ENCODE results near the gene ENPP6. TPM values are rescaled to one million over a fixed set of nuclear protein-coding genes. Genes with fewer than 3 reads are reported as not detected.

Gene ENPP6
- total RNA-seq, 1 experiment from 2014 or later, result not detected

DNA sequence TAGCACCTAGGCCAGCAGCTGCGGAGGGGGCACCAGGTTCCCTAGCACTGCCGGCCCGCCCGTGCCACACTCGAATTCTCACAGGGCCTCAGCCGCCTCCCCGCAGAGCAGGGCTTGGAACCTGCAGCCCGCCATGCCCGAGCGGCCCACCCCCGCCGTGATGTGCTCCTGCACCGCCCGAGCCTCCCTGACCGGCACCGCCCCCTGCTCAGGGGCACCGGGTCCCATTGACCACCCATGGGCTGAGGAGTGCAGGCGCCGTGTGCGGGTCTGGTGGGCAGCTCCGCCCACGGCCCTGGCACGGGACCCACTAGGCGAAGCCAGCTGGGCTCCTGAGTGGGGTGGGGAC is 35.4 kb upstream of the ENPP6 start:
- intact Hi-C loops (cut with micrococcal nuclease), result loop anchor here (10.0 kb wide), 1 partner anchor 778 kb away; no protein-coding TSS in a partner anchor
- POLR2A ChIA-PET, result no interaction called here
- BruUV-seq (replicated peaks), result no TSS peak
- no peak for DNase-seq (ENCODE audit: unreplicated experiment)
- no peaks in the 10 kb centered on the region for H3K9me3 Mint-ChIP-seq (ENCODE audit: unreplicated experiment)
- H3K36me3 Mint-ChIP-seq (ENCODE audit: insufficient read depth, unreplicated experiment), result no peaks in the 10 kb centered on the region
- H3K4me3 Mint-ChIP-seq (ENCODE audit: unreplicated experiment), result no peak overlapping the region
- no peak overlapping the region for H3K27ac Mint-ChIP-seq (ENCODE audit: low read depth, unreplicated experiment)
- H3K4me1 Mint-ChIP-seq (ENCODE audit: insufficient read depth, unreplicated experiment), result peaks cover 3% of the 10 kb centered on the region
- CTCF ChIA-PET, result interaction anchor here (0.6 to 3.9 kb wide), 6 partner anchors 10 to 797 kb away, joined by 3 to 53 read pairs (median 3); no protein-coding TSS in a partner anchor
- H3K27me3 Mint-ChIP-seq (ENCODE audit: insufficient read depth, unreplicated experiment), result no peaks in the 10 kb centered on the region
- no peak for TF ChIP-seq CTCF (IDR thresholded peaks at IDR 0.05; ENCODE audit: unreplicated experiment)

GRCh38 chr4:184252136-184253071 is 34.7 kb upstream of the ENPP6 start:
- no peak for DNase-seq (ENCODE audit: unreplicated experiment)
- BruUV-seq (replicated peaks), result no TSS peak
- Mint-ChIP-seq H3K27me3 (ENCODE audit: insufficient read depth, unreplicated experiment) (no peaks in the 10 kb centered on the region), H3K36me3 (ENCODE audit: insufficient read depth, unreplicated experiment) (no peaks in the 10 kb centered on the region), H3K4me3 (ENCODE audit: unreplicated experiment) (no peak overlapping the region), H3K9me3 (ENCODE audit: unreplicated experiment) (no peaks in the 10 kb centered on the region), H3K27ac (ENCODE audit: low read depth, unreplicated experiment) (no peak overlapping the region), H3K4me1 (ENCODE audit: insufficient read depth, unreplicated experiment) (peaks cover 9% of the 10 kb centered on the region)
- ChIA-PET CTCF (interaction anchor here (0.6 to 3.9 kb wide), 15 partner anchors 11 to 797 kb away, joined by 3 to 53 read pairs (median 3); no protein-coding TSS in a partner anchor), POLR2A (interaction anchor here (0.6 to 0.7 kb wide), 2 partner anchors 56 to 693 kb away, joined by 3 read pairs; no protein-coding TSS in a partner anchor)
- TF ChIP-seq CTCF (IDR thresholded peaks at IDR 0.05; ENCODE audit: unreplicated experiment), result no peak
- intact Hi-C loops (cut with micrococcal nuclease), result loop anchor here (10.0 kb wide), 1 partner anchor 778 kb away; no protein-coding TSS in a partner anchor

GRCh38 chr4:184251670-184251980 is 34.0 kb upstream of the ENPP6 start:
- H3K36me3 Mint-ChIP-seq (ENCODE audit: insufficient read depth, unreplicated experiment), result no peaks in the 10 kb centered on the region
- intact Hi-C loops (cut with micrococcal nuclease), result loop anchor here (2.0 to 10.0 kb wide), 2 partner anchors 83 to 777 kb away; no protein-coding TSS in a partner anchor
- ChIA-PET POLR2A (interaction anchor here (0.6 to 0.7 kb wide), 2 partner anchors 56 to 693 kb away, joined by 3 read pairs; no protein-coding TSS in a partner anchor), CTCF (interaction anchor here (0.6 to 3.9 kb wide), 17 partner anchors 10 to 504 kb away, joined by 3 to 53 read pairs (median 3); no protein-coding TSS in a partner anchor)
- H3K9me3 Mint-ChIP-seq (ENCODE audit: unreplicated experiment), result no peaks in the 10 kb centered on the region
- H3K27me3 Mint-ChIP-seq (ENCODE audit: insufficient read depth, unreplicated experiment), result no peaks in the 10 kb centered on the region
- BruUV-seq (replicated peaks), result no TSS peak
- H3K27ac Mint-ChIP-seq (ENCODE audit: low read depth, unreplicated experiment), result no peak overlapping the region
- H3K4me1 Mint-ChIP-seq (ENCODE audit: insufficient read depth, unreplicated experiment), result peaks cover 10% of the 10 kb centered on the region
- no peak overlapping the region for H3K4me3 Mint-ChIP-seq (ENCODE audit: unreplicated experiment)
- TF ChIP-seq CTCF (IDR thresholded peaks at IDR 0.05; ENCODE audit: unreplicated experiment), result no peak
- no peak for DNase-seq (ENCODE audit: unreplicated experiment)

Data from MCF 10A (cell line).